Measurements from ENCODE around the gene ZDHHC14.
"Not testable (repeated sequence)": the region's sequence is repeated elsewhere in the genome, so short reads cannot be mapped to it uniquely, and the experiment has no call there.

Gene ZDHHC14

DNA sequence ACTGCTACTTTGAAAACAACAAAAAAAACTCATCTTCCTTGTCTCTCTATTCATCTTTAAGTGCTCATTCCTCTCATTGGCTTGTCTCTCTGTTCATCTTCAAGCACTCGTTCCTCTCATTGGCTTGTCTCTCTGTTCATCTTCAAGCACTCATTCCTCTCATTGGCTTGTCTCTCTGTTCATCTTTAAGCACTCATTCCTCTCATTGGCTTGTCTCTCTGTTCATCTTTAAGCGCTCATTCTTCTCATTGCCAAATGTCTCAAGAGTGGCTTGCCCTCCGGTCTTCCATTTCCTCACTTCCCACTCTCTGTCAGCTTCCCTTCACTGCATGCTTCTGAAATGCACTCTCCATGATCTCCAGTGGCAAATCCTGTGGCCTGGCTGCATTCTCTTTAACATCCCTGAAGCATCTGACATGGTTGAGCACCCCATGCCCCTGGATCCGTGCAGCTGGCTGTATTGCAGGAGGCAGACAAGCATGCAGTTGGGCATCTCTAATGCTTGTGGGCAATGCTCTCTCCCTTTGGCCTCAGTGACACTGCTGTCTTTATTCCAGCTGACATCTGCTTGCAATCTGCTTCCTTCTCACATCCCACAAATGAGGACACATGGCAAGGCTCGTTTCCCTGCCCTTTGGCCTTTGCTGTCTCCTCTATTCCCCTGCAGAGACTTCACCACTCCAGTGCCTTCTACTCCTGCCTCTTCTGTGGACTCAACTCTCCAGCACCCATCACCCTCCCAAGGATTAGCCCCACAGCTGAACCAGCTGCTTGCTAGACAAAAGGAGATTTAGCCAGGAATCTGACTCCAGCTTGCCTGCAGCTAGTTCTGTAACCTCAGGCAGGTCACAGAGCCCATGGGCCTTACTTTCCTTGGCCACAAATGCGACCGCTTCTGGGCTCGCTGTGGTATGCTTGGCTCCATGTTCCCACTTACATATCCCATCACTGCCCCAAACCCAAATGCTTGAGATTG lies 298.9 kb downstream of the ZDHHC14 start:
- no peak for DNase-seq

DNA sequence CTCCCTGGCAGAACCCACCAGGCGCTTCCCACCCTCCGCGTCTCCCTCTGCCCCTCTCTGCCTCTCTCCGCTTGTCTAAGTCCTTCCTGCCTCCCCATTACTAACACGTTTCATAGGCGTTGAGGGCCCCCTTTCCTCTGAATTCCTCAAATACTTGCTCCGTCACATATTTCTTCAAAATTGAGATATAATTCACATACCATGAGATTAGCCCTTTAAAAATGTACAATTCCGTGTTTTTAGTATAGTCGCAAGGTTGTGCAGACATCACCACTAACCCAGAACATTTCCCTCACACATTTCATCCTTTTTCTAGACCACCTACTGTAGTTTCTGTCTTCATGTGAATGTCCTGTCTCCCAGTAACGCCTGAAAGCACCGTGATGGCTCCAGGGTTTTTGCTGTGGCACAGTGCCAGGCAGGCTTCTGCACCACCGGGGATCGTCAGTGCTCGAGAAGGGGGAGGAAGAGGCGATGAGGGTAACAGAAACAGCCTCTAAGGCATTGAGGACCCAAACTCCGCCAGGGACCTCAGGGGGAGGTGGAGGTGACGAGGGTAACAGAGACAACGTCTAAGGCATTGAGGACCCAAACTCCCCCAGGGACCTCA lies 300.2 kb downstream of the ZDHHC14 start:
- DNase-seq, result no peak

DNA sequence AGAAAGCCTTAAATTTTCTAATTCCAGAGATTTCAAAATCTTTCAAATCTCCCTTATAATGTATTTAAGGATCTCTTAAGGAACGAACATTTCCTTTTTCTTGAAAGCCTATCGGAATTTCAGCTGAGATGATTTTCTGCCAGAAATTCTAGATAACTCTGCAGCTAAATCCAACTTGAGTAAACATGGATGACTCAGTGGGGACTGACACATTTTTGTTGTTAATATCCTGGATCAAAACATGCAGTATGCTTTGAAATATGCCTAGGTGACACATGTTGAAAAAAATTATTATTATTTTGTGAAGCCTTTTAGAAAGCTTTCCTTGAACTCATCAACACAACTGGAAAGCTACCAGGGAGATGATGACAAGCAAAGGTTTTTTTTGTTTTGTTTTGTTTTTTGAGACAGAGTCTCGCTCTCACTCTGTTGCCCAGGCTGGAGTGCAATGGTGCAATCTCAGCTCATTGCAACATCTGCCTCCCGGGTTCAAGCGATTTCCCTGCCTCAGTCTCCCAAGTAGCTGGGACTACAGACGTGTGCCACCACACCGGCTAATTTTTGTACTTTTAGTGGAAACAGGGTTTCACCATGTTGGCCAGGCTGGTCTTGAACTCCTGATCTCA lies 302.0 kb downstream of the ZDHHC14 start:
- no peak for DNase-seq

DNA sequence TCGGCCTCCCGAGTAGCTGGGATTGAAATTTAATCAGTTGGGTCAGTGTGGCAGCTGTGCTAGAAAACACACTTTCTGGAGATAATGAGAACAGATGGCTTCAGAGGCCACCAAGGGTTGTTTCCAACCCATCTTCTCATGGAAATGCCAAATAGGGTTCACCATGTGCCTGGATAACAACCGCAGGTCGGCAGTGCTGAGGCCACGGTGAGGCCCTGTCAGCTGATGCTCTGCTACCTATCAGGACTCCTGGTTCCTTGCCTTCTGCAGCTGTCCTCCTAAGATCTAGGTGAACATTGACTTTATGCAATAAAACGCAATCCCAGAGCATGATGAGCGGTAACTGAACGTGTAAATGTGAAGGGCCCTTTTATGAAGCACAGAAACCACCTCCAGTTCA lies 302.7 kb downstream of the ZDHHC14 start:
- DNase-seq, result no peak

DNA sequence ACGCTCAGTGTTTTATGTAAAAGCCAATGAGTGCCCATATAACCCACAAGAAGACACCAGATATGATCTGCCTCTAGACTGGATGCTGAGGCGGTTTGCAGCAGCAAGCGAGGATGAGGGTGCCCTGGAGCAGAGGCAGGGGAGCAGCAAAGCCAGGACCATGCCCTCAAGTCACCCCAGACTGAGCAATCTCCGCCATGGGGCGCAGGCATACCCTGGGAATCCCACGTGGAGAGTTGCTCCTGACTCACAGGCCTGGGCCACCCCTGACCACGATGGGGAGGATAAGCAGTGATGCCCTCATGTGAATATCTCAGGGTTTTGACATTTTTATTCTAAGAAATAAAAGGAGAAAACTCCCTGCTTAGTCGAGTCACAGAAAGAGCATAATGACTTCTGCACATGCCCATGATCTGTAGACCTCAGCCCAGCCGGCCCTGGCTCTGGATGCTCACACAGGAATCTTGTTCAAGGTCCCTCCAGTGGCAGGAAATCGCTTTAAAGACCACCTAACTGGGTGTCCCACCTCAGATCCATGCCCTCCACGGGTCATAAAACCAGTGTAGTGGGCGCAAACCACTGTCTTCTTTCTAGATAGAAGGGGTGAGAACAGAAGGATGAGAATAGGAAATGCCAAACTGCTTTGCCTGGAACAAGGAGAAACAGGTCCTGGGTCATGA lies 303.8 kb downstream of the ZDHHC14 start:
- no peak for DNase-seq

DNA sequence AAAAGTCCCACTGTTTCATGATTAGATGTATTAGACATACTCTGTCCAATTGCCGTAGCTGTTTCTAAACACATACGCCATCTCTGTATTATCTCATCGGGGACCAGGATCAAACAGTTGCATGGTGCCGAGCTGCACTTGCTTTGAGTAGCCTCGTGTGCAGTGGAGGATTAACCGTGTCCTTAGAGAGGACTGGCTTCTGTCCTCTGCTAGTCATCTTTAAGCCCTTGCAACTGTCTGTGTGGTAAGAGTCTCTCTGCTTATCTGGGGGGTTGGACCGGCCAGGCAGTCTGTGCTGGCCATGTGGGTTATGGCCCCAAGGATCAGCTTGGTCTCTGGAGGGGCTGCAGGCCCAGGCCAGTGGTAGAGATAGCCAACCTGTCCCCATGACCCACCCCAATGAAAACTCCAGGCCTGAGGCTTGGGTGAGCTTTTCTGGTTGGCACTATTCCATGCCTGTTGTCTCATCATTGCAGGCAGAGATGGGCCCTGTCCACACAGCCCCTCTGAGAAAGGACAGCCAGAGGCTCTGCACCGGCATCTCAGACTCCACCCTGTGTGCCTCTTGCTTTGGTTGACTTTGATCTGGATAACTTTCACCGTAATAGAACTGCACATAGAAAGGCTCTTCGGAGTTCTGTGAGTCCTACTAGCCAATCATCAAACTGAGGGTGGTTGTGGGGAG lies 304.7 kb downstream of the ZDHHC14 start:
- DNase-seq, result no peak

DNA sequence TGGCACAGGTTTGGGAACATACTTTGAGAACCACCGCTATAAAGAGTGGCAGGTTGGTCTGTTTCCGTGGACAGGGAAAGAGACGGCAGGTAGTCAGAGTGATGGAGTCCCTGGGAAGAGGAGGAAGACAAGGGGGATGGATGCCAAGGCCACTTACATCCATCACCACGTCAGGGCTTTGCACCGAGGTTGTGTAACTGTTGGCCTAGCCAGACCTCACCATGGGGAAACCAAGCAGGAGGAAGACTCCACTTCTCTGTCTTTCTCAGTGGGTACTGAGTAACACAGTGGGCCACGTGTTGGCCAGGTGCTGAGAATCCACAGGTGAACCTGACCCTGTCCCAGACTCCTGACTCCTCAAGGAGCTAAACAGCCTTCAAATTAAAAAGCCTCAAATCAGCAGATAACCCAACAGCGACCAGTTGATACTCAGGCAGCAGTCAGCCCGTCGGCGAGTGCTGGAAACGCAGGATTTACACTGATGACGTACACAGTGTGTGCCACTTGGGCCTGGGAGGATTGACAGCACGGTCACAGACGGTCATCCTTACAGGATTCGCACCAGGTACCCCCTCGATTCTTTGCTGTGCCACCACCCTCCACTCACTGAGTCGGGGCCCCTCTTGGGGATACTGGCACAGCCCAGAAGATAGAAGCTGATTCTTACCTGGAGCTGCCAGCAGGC lies 307.4 kb downstream of the ZDHHC14 start:
- no peak for DNase-seq

DNA sequence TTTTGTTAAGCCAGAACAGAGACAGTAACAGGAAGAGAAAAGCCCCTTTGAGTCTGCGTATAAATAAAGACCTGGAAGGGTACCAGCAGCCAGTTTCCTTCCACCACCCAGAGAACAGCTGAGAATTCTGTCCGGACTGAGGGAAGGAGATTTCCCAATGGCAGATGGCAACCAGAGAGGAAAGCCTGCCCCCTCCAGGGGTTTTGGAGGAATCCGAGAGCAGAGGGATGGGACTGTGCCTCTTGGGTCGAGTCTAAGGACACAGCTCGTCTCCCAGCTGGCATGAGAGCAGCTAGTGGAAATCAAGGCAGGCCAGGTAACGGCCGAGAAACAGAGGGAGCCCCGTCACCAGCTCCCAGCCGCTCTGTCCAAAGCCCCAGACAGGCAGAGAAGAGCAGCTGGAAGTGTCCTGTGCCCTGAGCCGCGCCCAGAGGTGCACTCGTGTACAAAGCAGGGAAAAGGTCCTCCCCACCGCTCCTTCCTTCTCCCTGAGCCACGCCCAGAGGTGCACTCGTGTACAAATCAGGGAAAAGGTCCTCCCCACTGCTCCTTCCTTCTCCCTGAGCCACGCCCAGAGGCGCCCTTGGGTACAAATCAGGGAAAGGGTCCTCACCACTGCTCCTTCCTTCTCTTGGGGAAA lies 308.1 kb downstream of the ZDHHC14 start:
- DNase-seq, result no peak

DNA sequence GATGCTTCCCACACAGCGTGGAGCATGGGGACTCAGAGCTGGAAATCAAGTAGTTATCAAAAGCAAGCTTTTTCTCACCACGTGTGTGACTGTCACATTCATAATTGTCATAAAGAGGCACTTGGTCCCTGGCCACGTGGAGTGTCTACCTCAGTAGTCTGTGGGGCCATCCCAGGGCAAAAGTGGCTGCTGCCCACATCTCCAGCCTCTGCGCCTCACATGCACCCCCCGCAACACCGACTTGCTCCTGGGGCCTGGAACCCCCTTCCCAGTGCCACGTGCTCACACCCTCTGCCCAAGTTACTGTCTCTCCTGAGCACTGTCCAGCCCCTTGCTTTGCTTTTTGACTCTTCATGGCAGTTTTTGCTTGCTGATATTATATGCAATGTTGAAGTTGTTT lies 308.9 kb downstream of the ZDHHC14 start:
- DNase-seq, result no peak

DNA sequence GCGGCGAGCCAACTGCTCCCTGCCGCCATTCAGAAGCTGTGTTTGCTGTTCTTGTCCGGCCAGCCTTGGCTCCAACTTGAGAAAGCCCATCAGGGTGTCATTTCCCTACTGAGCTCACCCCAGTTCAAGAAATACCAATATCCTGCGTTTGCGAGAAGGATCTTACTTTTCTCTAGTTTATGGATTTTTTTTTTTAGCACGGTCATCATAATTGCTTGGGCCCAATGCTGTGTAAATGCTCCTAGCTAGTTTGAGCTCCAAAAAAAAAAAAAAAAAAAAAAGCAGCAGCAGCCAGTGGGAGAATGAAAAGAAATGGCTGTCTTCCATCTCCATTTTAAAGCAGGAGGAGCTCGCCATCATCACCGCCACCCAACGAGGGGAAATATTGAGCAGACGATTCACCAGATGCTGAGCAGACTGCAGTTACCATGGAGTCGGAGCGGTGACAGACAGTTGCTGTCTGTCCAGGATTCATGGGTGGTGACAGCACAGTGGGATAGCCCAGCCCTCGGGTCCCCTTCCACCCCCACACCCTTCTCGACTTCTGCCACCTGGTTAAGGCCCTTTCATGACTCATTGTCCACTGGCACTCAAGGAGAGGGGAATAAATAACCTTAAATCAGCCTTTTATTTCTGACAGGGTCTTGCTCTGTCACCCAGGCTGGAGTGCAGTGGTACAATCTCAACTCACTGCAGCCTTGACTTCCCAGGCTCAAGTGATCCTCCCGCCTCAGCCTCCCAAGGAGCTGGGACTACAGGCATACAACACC lies 309.6 kb downstream of the ZDHHC14 start:
- no peak for DNase-seq

DNA sequence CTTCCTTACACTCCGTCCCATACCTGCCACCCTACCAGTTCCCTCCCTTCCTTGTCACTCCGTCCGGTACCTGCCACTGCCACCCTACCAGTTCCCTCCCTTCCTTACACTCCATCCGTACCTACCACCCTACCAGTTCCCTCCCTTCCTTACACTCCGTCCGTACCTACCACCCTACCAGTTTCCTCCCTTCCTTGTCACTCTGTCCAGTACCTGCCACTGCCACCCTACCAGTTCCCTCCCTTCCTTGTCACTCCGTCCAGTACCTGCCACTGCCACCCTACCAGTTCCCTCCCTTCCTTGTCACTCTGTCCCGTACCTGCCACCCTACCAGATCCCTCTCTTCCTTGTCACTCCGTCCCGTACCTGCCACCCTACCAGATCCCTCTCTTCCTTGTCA lies 310.6 kb downstream of the ZDHHC14 start:
- not testable (repeated sequence) for DNase-seq

DNA sequence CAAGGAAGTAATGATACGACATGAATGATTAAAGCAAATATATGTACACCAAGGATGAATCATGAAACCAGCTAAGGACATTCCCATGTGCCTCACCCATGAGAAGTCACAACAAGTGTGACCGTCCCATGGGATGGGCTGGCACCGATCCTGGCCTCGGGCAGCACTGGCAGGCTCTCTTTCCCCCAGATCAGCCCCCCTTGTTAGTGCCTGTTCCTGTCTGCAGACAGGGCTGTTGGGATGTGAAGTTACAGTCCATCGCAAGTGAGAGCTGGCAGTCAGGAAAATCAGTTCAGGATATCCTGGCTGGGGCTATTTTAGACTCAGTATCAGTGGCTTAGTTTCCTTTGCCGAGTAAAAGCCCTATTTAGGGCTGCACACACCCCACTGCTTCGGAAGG lies 312.9 kb downstream of the ZDHHC14 start:
- DNase-seq, result no peak

DNA sequence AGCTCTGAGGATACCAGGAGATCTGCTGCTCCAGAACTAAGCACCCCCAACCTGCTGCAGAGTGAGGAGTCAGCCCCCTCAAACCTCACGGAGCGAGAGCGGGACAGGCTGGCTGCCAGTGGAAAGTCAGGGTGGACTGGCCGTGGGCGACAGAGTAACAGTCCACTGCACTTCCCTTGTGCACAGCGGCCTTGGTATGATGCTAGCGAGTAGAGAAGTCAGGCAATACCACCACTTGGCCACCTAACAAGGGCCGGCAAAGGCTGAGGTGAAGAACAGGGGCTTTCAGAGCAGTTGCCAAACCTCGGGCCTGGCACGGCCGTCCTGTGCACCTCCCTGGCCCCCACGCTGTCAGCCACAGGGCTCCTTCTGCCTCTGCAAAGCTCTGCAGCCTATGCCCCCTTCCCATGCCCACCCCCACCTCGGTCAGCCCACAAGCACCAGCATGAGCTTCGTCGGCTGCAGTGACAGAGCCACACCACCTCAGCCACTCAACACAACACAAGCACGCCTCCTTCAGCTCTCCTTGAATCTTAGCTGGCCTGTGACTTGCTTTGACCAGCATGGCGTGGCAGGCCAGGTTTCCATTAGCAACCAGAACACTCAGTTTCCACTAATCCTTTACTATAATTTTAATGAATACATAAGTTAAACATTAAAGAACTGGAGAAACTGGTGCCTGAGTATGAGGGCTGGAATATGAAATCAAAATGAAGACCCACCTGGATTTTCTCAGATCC lies 314.5 kb downstream of the ZDHHC14 start:
- DNase-seq, result no peak

DNA sequence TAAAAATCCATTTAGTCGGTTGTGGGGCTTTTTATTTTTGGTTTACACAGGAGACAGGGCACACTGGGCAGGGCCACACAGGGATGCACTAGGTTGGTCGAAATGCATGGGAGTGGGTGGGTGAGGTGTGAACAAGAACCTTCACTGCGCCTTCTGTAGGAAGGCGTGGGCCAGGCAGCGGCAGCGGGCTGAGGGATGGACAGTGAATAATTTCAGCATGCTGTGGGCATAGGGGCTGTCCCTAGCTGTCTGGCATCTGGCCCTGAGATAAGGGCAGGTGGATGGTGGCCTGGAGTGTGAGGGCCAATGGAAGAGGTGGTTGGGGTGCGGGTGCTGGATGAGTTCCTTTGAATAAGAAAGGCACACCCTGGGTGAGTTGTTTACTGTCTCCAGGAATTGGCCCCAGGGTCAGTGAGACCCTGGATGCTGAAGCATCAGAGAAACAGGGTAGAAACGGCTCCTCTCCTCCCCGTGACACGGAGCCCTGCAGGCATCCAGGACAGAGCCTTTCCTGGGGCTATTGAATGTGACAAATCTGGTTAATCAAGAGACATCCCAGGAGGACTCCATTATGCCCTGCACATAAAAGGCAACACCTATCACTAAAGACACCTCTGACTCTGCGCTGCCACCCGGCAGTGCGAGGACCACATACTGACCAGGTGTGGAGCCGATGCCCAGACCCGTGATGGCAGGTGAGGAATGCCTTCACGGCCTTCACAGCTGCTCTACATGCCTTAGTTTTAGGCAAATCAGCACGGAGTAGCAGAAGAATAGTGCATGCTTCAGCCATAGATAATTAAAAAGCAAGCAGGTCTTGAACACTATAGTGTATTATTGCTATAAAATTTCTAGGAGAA lies 319.0 kb downstream of the ZDHHC14 start:
- no peak for DNase-seq

DNA sequence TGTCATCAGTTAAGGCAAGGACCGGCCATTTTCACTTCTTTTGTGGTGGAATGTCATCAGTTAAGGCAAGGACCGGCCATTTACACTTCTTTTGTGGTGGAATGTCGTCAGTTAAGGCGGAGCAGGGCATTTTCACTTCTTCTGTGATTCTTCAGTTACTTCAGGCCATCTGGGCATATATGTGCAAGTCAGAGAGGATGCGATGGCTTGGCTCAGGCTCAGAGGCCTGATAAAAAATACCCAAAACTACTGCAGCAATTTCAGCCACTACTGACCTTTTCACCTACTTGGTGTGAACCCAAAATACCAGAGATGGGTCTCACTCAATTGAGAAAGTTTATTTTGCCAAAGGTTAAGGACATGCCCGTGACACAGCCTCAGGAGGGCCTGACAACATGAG lies 325.4 kb downstream of the ZDHHC14 start:
- not testable (repeated sequence) for DNase-seq

DNA sequence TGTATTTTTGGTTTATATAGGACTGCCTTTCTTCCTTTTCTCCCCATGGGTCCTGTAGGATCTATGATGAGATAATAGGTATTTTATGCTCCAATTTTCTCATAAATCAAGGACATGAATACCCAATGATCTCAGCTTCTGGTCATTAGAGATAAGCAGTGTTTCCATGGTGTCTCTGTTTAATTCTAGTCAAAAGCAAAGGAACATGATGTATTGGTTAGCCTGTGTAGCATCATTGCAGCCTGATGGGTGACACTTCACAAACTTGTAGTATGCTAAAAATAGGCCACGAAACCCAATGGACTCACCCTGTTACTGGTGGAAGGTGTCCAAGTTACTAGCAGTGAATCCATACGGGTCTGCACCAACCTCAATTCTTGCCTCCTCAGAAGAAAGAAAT lies 325.9 kb downstream of the ZDHHC14 start:
- no peak for DNase-seq

DNA sequence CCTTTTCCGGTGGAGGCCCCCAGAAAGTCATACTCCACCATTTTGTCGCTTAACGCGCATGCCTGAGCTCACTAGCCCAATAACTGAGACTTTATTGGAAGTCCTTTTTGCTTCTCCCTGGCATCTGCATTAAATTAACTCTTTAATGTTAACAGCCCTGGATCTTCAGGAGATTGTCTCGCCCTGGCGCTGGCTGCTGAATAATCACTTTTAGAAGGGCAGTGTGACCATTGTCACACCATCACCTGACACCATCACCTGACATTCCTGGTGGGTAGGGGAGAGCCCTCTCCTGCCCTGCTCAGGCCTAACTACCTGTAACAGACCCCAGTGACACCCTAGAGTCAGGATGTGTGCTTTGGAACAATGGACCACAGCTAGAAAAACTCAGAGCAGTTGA lies 326.6 kb downstream of the ZDHHC14 start:
- no peak for DNase-seq

DNA sequence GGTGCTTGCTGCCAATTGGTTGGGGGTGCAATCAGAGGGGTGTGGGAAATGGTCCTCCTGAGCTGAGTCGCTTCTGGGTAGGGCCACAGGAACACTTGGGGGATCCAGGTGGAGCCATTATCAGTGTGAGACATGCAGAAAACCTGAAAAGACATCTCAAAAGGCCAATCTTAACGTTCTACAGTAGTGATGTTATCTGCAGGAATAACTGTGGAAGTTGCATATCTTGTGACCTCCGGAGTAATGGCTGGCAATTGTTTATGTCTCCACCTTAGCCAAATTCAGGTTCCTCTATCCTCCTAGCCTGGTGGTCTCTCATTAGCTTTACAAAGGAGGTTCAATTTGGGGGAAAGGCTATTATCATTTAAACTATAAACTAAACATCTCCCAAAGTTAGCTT lies 327.2 kb downstream of the ZDHHC14 start:
- no peak for DNase-seq

DNA sequence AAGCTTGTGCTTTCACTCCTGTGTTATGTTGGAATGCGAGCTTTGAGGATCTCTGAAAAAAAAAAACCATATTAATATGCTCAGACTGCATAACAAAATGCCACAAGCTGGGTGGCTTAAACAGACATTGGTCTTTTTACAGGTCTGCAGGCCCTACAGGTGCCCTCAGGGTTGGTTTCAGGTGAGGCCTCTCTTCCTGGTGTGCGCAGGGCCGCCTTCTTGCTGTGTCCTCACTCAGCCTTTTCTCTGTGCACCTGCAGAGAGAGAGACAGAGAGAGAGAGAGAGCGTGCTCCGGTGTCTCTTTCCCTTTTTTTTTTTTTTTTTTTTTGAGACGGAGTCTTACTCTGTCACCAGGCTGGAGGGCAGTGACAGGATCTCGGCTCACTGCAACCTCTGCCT lies 327.9 kb downstream of the ZDHHC14 start:
- no peak for DNase-seq

Data from stimulated activated CD4-positive, alpha-beta T cell treated with anti-CD3 and anti-CD28 coated beads, Interleukin-4, amount 100 ng/mL, for 4 hours (primary cell).